OCI-LY1 (cell line): ENCODE data around the gene EPHA2.
A peak's percentile ranks its signal among the peaks of the same experiment; 100 is the strongest.

Source experiments
- H2AFZ ChIP-seq: fragments of 200-600 bp; sonication (generic), shearing (Covaris generic); 2 replicates; pipeline ENCODE4 v1.6.0; 2014; ENCODE audit warnings: antibody characterized with exemption, mild to moderate bottlenecking, low read length
- H3F3A ChIP-seq: fragments of 200-600 bp; sonication (generic), shearing (Covaris generic); 2 replicates; pipeline ENCODE4 v1.6.0; 2014; ENCODE audit warnings: mild to moderate bottlenecking, antibody characterized with exemption, low read length, moderate library complexity; ENCODE audit not compliant: insufficient read depth
- H3K27ac ChIP-seq: fragments of 200-600 bp; sonication (generic); 2 replicates; pipeline ENCODE4 v1.5.1; 2014; ENCODE audit warnings: low read length, mixed run types, mild to moderate bottlenecking, low read depth; ENCODE audit not compliant: poor library complexity, severe bottlenecking
- H3K27me3 ChIP-seq: fragments of 200-600 bp; sonication (generic); 2 replicates; pipeline ENCODE4 v1.6.0; 2014; ENCODE audit warnings: antibody characterized with exemption, mild to moderate bottlenecking, low read length, moderate library complexity; ENCODE audit not compliant: insufficient read depth
- H3K36me3 ChIP-seq: fragments of 200-600 bp; sonication (generic); 2 replicates; pipeline ENCODE4 v1.6.1; 2014; ENCODE audit warnings: mild to moderate bottlenecking, antibody characterized with exemption, low read length, moderate library complexity, mixed read lengths; ENCODE audit not compliant: insufficient read depth
- H3K4me1 ChIP-seq: fragments of 200-600 bp; sonication (generic); 2 replicates; pipeline ENCODE4 v1.5.1; 2014; ENCODE audit warnings: mild to moderate bottlenecking, low read length, moderate library complexity; ENCODE audit not compliant: insufficient read depth, severe bottlenecking
- H3K4me2 ChIP-seq: fragments of 200-600 bp; sonication (generic), shearing (Covaris generic); 2 replicates; pipeline ENCODE4 v1.6.1; 2014; ENCODE audit warnings: low read length
- H3K4me3 ChIP-seq: fragments of 200-600 bp; sonication (generic); 2 replicates; pipeline ENCODE4 v1.5.1; 2014; ENCODE audit warnings: low read length, low read depth, mild to moderate bottlenecking, mixed read lengths; ENCODE audit not compliant: poor library complexity, severe bottlenecking
- H3K79me2 ChIP-seq: fragments of 200-600 bp; shearing (Covaris generic); 2 replicates; pipeline ENCODE4 v1.6.1; 2016; ENCODE audit warnings: mixed run types, low read length, mixed read lengths; ENCODE audit not compliant: insufficient read depth
- H3K9ac ChIP-seq: fragments of 200-600 bp; sonication (generic), shearing (Covaris generic); 2 replicates; pipeline ENCODE4 v1.6.1; 2014; ENCODE audit warnings: mild to moderate bottlenecking, low read length, mixed read lengths
- H3K9me2 ChIP-seq: fragments of 200-600 bp; sonication (generic), shearing (Covaris generic); 2 replicates; pipeline ENCODE4 v1.6.1; 2014; ENCODE audit warnings: low read depth, mild to moderate bottlenecking, low read length, mixed read lengths
- H3K9me3 ChIP-seq: fragments of 200-600 bp; shearing (Covaris generic); 2 replicates; pipeline ENCODE4 v1.6.1; 2014; ENCODE audit warnings: low read length, mixed read lengths
- H4K20me1 ChIP-seq: fragments of 200-600 bp; sonication (generic), shearing (Covaris generic); 2 replicates; pipeline ENCODE4 v1.6.0; 2016; ENCODE audit warnings: mild to moderate bottlenecking, low read length; ENCODE audit not compliant: insufficient read depth
- EZH2 ChIP-seq: fragments of 200-600 bp; sonication (generic), shearing (Covaris generic); IDR thresholded peaks from 2 replicates; pipeline ENCODE4 v1.8.0; 2017; ENCODE audit warnings: borderline replicate concordance, mixed run types, mild to moderate bottlenecking, antibody characterized with exemption, low read length, moderate library complexity, mixed read lengths
- TF ChIP-seq, protein P1 (sequence below): fragments of 200-600 bp; sonication (generic), shearing (Covaris generic); IDR thresholded peaks from 2 replicates; pipeline ENCODE4 v1.5.1; 2017; ENCODE audit warnings: mild to moderate bottlenecking, antibody characterized with exemption, low read length, moderate library complexity, mixed read lengths

The EPHA2 gene

DNA sequence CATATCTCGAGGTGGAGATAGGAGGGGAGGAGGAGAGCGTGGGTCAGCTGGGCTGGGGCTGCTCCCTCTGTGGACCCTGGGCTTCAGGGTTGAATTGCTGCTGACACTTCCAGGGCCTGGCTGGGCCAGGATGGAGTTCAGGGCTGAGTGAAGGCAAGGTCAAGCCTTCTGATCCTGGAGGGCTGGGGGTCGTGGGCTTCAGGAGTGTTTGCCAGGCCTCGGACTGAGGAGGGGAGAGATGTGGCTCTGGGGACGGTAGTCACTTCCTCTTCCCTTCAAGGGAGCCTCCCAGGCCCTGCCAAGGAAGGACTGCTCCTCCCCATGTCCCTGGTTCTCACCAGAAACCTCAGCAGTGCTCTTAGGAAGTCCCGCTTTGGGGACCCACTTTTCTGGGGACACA lies 70.3 kb downstream of the EPHA2 start:
- Histone ChIP-seq H3K9ac (no peak overlapping the region), H3K79me2 (no peaks in the 10 kb centered on the region), H3K4me2 (no peak overlapping the region), H2AFZ (no peak overlapping the region), H3K9me3 (no peaks in the 10 kb centered on the region), H3K27me3 (0 out of 2 replicates have a peak, but pooled peaks cover 3% of the 10 kb centered on the region), H3K4me3 (no peak overlapping the region), H4K20me1 (no peaks in the 10 kb centered on the region), H3K36me3 (no peaks in the 10 kb centered on the region), H3K9me2 (no peaks in the 10 kb centered on the region), H3K4me1 (no peaks in the 10 kb centered on the region), H3F3A (no peaks in the 10 kb centered on the region), H3K27ac (no peak overlapping the region)
- TF ChIP-seq EZH2, result no peak
- TF ChIP-seq, protein P1, sequence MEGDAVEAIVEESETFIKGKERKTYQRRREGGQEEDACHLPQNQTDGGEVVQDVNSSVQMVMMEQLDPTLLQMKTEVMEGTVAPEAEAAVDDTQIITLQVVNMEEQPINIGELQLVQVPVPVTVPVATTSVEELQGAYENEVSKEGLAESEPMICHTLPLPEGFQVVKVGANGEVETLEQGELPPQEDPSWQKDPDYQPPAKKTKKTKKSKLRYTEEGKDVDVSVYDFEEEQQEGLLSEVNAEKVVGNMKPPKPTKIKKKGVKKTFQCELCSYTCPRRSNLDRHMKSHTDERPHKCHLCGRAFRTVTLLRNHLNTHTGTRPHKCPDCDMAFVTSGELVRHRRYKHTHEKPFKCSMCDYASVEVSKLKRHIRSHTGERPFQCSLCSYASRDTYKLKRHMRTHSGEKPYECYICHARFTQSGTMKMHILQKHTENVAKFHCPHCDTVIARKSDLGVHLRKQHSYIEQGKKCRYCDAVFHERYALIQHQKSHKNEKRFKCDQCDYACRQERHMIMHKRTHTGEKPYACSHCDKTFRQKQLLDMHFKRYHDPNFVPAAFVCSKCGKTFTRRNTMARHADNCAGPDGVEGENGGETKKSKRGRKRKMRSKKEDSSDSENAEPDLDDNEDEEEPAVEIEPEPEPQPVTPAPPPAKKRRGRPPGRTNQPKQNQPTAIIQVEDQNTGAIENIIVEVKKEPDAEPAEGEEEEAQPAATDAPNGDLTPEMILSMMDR, result no peak

- no peak overlapping the region for H3K4me2 ChIP-seq
- no peaks in the 10 kb centered on the region for H3K9me2 ChIP-seq
- H3K4me3 ChIP-seq, result no peak overlapping the region
- H3K9ac ChIP-seq, result no peak overlapping the region
- TF ChIP-seq, protein P1, result no peak
- H3K36me3 ChIP-seq, result no peaks in the 10 kb centered on the region
- H3K4me1 ChIP-seq, result peaks cover 8% of the 10 kb centered on the region
- no peaks in the 10 kb centered on the region for H3K79me2 ChIP-seq
- no peak overlapping the region for H3K27ac ChIP-seq
- 0 out of 2 replicates have a peak, but pooled peaks cover 3% of the 10 kb centered on the region for H3K27me3 ChIP-seq
- no peak overlapping the region for H2AFZ ChIP-seq
- H4K20me1 ChIP-seq, result no peaks in the 10 kb centered on the region
- no peaks in the 10 kb centered on the region for H3K9me3 ChIP-seq
- no peaks in the 10 kb centered on the region for H3F3A ChIP-seq
These were observed 72.4 kb downstream of the EPHA2 start for GRCh38 chr1:16083486-16083885.

- TF ChIP-seq, protein P1, result peak; percentile 85
- no peak for TF ChIP-seq EZH2
- Histone ChIP-seq H3K36me3 (no peaks in the 10 kb centered on the region), H3K79me2 (no peaks in the 10 kb centered on the region), H2AFZ (no peak overlapping the region), H3K27ac (no peak overlapping the region), H3K4me3 (no peak overlapping the region), H3K4me2 (no peak overlapping the region), H3K9me3 (no peaks in the 10 kb centered on the region), H3K4me1 (peaks cover 8% of the 10 kb centered on the region), H4K20me1 (no peaks in the 10 kb centered on the region), H3F3A (no peaks in the 10 kb centered on the region), H3K9ac (no peak overlapping the region), H3K9me2 (no peaks in the 10 kb centered on the region), H3K27me3 (peaks cover 3% of the 10 kb centered on the region; the same call in 1 of the 2 replicates)
These were observed 73.4 kb downstream of the EPHA2 start for GRCh38 chr1:16082283-16083038.
